SU-DHL-6 (cell line): Measurements from ENCODE around the gene CARD18.

Experiments used
- CTCF ChIP-seq: fragments of 200-600 bp; sonication (generic); IDR thresholded peaks from one replicate; pipeline ENCODE4 v1.5.1; 2017; ENCODE audit warnings: antibody characterized with exemption, mild to moderate bottlenecking, low read length, moderate library complexity; ENCODE audit not compliant: insufficient read depth, poor library complexity, severe bottlenecking
- EZH2phosphoT487 ChIP-seq: fragments of 200-600 bp; sonication (generic), shearing (Covaris generic); conservative IDR thresholded peaks from 2 replicates; pipeline ENCODE4 v1.6.1; 2018; ENCODE audit warnings: mild to moderate bottlenecking, antibody characterized with exemption, low read length, moderate library complexity, mixed read lengths

DNA sequence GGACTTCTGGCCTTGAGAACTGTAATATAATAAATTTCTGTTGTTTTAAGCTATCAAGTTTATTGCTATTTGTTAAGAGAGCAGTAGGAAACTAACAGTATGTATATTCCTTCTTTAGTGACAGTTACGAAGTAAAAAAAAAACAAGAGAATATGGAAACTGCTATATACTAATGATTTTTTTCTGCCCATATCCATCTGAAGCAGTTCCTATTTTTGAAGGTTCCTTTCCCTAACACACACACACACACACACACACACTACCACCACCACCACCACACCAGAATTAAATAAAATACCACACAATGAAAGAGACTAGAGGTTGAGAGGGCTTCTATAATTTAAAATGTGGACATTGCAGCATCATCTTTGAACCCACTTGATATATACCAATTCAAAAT, 44.4 kb upstream of the CARD18 start:
- TF ChIP-seq CTCF (no peak), EZH2phosphoT487 (no peak)
